SK-N-SH (cell line): ENCODE measurements around the gene SREK1IP1. TPM values are rescaled to one million over a fixed set of nuclear protein-coding genes. Genes with fewer than 3 reads are reported as not detected.

ENCODE experiments used
- CTCF ChIA-PET: fragments of 300-600, 350-600 bp; formaldehyde crosslinking; extraction: SDS; loops from one replicate; lab custom pipeline; 2021; lab: Yijun Ruan, JAX
- POLR2A ChIA-PET: fragments of 350-600 bp; sonication (Branson Sonifier 250); formaldehyde crosslinking; extraction: SDS; loops from one replicate; lab custom pipeline; 2020; ENCODE audit warnings: antibody characterized with exemption, inconsistent platforms; lab: Yijun Ruan, JAX
- DNase-seq: peaks from one replicate; pipeline ENCODE4 v3.0.0; 2012
- H2AFZ ChIP-seq: fragments of 200-600 bp; sonication (generic); 2 replicates; pipeline ENCODE4 v1.8.1; 2016; ENCODE audit warnings: antibody characterized with exemption, mild to moderate bottlenecking, low read depth
- H3F3A ChIP-seq: fragments of 200-600 bp; sonication (generic); replicated peaks from 2 replicates; pipeline ENCODE3; 2016; ENCODE audit warnings: antibody characterized with exemption, mild to moderate bottlenecking; ENCODE audit not compliant: insufficient read depth
- H3K27ac ChIP-seq, 2 experiments: fragments of 200-500 bp in 1 of 2; fragments of 200-600 bp in 1 of 2; sonication (Bioruptor generic) in 1 of 2; sonication (generic), shearing (Covaris generic) in 1 of 2; 2 replicates each; pipeline versions ENCODE4 v1.5.1 to v1.6.1; 2014 to 2016; ENCODE audit warnings: low read depth in 2 of 2, inconsistent platforms in 1 of 2, low read length in 1 of 2, mild to moderate bottlenecking in 1 of 2, mixed read lengths in 1 of 2
- H3K27me3 ChIP-seq: fragments of 200-600 bp; sonication (generic), shearing (Covaris generic); 2 replicates; pipeline ENCODE4 v1.6.1; 2016; ENCODE audit warnings: mixed run types; ENCODE audit not compliant: insufficient read depth
- H3K36me3 ChIP-seq, 2 experiments: fragments of 200-500 bp in 1 of 2; fragments of 200-600 bp in 1 of 2; sonication (Bioruptor generic) in 1 of 2; sonication (generic) in 1 of 2; replicated peaks in 1 of 2; 2 replicates each; pipeline versions ENCODE3 to v1.5.1; 2014 to 2016; ENCODE audit warnings: low read length in 1 of 2, mild to moderate bottlenecking in 1 of 2; ENCODE audit not compliant: insufficient read depth in 2 of 2, control insufficient read depth in 1 of 2
- H3K4me1 ChIP-seq, 2 experiments: fragments of 200-500 bp in 1 of 2; fragments of 200-600 bp in 1 of 2; sonication (Bioruptor generic) in 1 of 2; sonication (generic), shearing (Covaris generic) in 1 of 2; 2 replicates each; pipeline versions ENCODE4 v1.5.1 to v1.6.1; 2014 to 2016; ENCODE audit warnings: low read depth in 1 of 2, low read length in 1 of 2, mixed run types in 1 of 2; ENCODE audit not compliant: insufficient read depth in 2 of 2, control insufficient read depth in 1 of 2
- H3K4me2 ChIP-seq: fragments of 200-600 bp; sonication (generic), shearing (Covaris generic); 2 replicates; pipeline ENCODE4 v1.6.1; 2017; ENCODE audit warnings: mixed run types
- H3K4me3 ChIP-seq, 2 experiments: fragments of 200-500 bp in 1 of 2; fragments of 200-600 bp in 1 of 2; sonication (Bioruptor generic) in 1 of 2; sonication (generic), shearing (Covaris generic) in 1 of 2; 2 replicates each; pipeline versions ENCODE4 v1.5.1 to v1.8.1; 2014 to 2016; ENCODE audit warnings: low read depth in 2 of 2, inconsistent platforms in 1 of 2, low read length in 1 of 2, mild to moderate bottlenecking in 1 of 2, mixed read lengths in 1 of 2, moderate library complexity in 1 of 2
- H3K79me2 ChIP-seq: fragments of 200-600 bp; sonication (generic); 2 replicates; pipeline ENCODE4 v1.8.1; 2017; ENCODE audit warnings: mild to moderate bottlenecking; ENCODE audit not compliant: insufficient read depth
- H3K9ac ChIP-seq: fragments of 200-600 bp; sonication (generic); 2 replicates; pipeline ENCODE4 v1.6.1; 2017; ENCODE audit warnings: mixed run types
- H3K9me2 ChIP-seq: fragments of 200-600 bp; sonication (generic); 2 replicates; pipeline ENCODE4 v1.6.1; 2017; ENCODE audit warnings: mixed run types
- H3K9me3 ChIP-seq: fragments of 200-600 bp; sonication (generic); 2 replicates; pipeline ENCODE4 v1.6.1; 2017; ENCODE audit warnings: mixed run types, mild to moderate bottlenecking, moderate library complexity
- H4K20me1 ChIP-seq: fragments of 200-600 bp; sonication (generic); 2 replicates; pipeline ENCODE4 v1.6.1; 2017; ENCODE audit warnings: mild to moderate bottlenecking, mixed run types; ENCODE audit not compliant: insufficient read depth
- EP300 ChIP-seq, 2 experiments: IDR thresholded peaks; 2 replicates each; pipeline versions ENCODE4 v1.4.0 to v1.6.1; 2012; ENCODE audit warnings: borderline replicate concordance in 1 of 2, low read depth in 1 of 2, low read length in 1 of 2
- FOXJ3 ChIP-seq: sonication (generic); formaldehyde crosslinking; IDR thresholded peaks from 2 replicates; pipeline ENCODE4 v1.5.1; 2020; ENCODE audit warnings: mild to moderate bottlenecking, missing genetic modification reagents
- FOXM1 ChIP-seq: IDR thresholded peaks from 2 replicates; pipeline ENCODE4 v1.4.0; 2012; ENCODE audit warnings: low read depth, mild to moderate bottlenecking
- GATA2 ChIP-seq: sonication (generic); formaldehyde crosslinking; IDR thresholded peaks from 2 replicates; pipeline ENCODE4 v1.5.0; 2020; ENCODE audit warnings: mild to moderate bottlenecking, missing genetic modification reagents
- MEF2A ChIP-seq: IDR thresholded peaks from 2 replicates; pipeline ENCODE4 v1.4.0; 2012; ENCODE audit warnings: low read depth, borderline replicate concordance
- MXI1 ChIP-seq: IDR thresholded peaks from 2 replicates; pipeline ENCODE4 v1.6.1; 2012; ENCODE audit warnings: mild to moderate bottlenecking, low read depth, low read length, improper control_type of control experiment
- NRF1 ChIP-seq: IDR thresholded peaks from 2 replicates; pipeline ENCODE4 v1.6.1; 2012; ENCODE audit warnings: low read depth, mild to moderate bottlenecking, low read length
- RCOR1 ChIP-seq: fragments of 150-350 bp; IDR thresholded peaks from 2 replicates; pipeline ENCODE4 v1.6.1; 2017; ENCODE audit warnings: antibody characterized with exemption, low read length
- REST ChIP-seq: IDR thresholded peaks from 2 replicates; pipeline ENCODE4 v1.6.1; 2012; ENCODE audit warnings: mild to moderate bottlenecking, low read depth, low read length, moderate library complexity
- RXRA ChIP-seq: IDR thresholded peaks from 2 replicates; pipeline ENCODE4 v1.4.0; 2012; ENCODE audit warnings: low read depth, mild to moderate bottlenecking, borderline replicate concordance
- ZBTB33 ChIP-seq: IDR thresholded peaks from 2 replicates; pipeline ENCODE4 v1.4.0; 2012; ENCODE audit warnings: low read depth, borderline replicate concordance
- WGBS: methylation state at CpG from one replicate; pipeline ENCODE4 v1.1.6; 2017; ENCODE audit warnings: low lambda C conversion rate; 5-methylcytosine and 5-hydroxymethylcytosine counted together
- polyA plus RNA-seq, 3 experiments: library from polyadenylated mRNA; depleted of rRNA; stranded (reverse); fragments of >200 nt; gene quantifications; 2 replicates each; pipeline ENCODE4 v1.2.3, GENCODE V29; 2012

SREK1IP1 gene
- polyA plus RNA-seq, 1 of the 3 experiments (the other 2 are of a cell fraction): 1.2 TPM

- Histone ChIP-seq H3F3A (no peaks in the 10 kb centered on the region), H3K4me3 (no peak overlapping the region), H3K27me3 (peaks cover 61% of the 10 kb centered on the region), H3K4me1 (no peaks in the 10 kb centered on the region; a peak in 1 of 4 replicates), H3K79me2 (no peaks in the 10 kb centered on the region), H3K36me3 (no peaks in the 10 kb centered on the region), H3K9me3 (no peaks in the 10 kb centered on the region), H4K20me1 (no peaks in the 10 kb centered on the region), H2AFZ (no peak overlapping the region), H3K4me2 (no peak overlapping the region), H3K27ac (no peak overlapping the region), H3K9ac (no peak overlapping the region), H3K9me2 (no peaks in the 10 kb centered on the region)
- ChIA-PET CTCF (no interaction called here), POLR2A (no interaction called here)
- TF ChIP-seq EP300 (IDR thresholded peaks at IDR 0.05; ENCODE audit: borderline replicate concordance in 1 of 2, low read depth in 1 of 2, low read length in 1 of 2): no peak
- 35% methylated on average over 3 of the region's 3 CpGs for WGBS
- no peak for DNase-seq
Observed at GRCh38 chr5:64688965-64689364, 79.5 kb downstream of the SREK1IP1 start.

GRCh38 chr5:64688391-64688790 is 80.1 kb downstream of the SREK1IP1 start:
- ChIA-PET POLR2A (no interaction called here), CTCF (no interaction called here)
- H3K36me3 ChIP-seq: no peaks in the 10 kb centered on the region
- H3K27me3 ChIP-seq: peaks cover 61% of the 10 kb centered on the region
- H3K4me2 ChIP-seq: no peak overlapping the region
- H3K9ac ChIP-seq: no peak overlapping the region
- TF ChIP-seq FOXM1 (no peak), RXRA (no peak), ZBTB33 (no peak), MXI1 (no peak), MEF2A (no peak), FOXJ3 (CRISPR knock-in tag) (no peak), RCOR1 (no peak), REST (no peak), NRF1 (no peak), GATA2 (CRISPR knock-in tag) (no peak)
- TF ChIP-seq, all 33 proteins: peak for 0
- no peak overlapping the region for H3K4me3 ChIP-seq
- H3K9me3 ChIP-seq: no peaks in the 10 kb centered on the region
- no peaks in the 10 kb centered on the region for H3F3A ChIP-seq
- no peak overlapping the region for H2AFZ ChIP-seq
- no peak for DNase-seq
- no peaks in the 10 kb centered on the region for H3K9me2 ChIP-seq
- H3K79me2 ChIP-seq: no peaks in the 10 kb centered on the region
- 13% methylated on average over 3 of the region's 3 CpGs for WGBS
- no peaks in the 10 kb centered on the region; a peak in 1 of 4 replicates for H3K4me1 ChIP-seq
- H4K20me1 ChIP-seq: no peaks in the 10 kb centered on the region
- H3K27ac ChIP-seq: no peak overlapping the region
